Fibroblast of skin of abdomen (primary cell): ENCODE measurements around the gene ASB13.

Source experiments
- DNase-seq: peaks from one replicate; pipeline ENCODE4 v3.0.0-alpha.2; 2013

Gene ASB13

DNA sequence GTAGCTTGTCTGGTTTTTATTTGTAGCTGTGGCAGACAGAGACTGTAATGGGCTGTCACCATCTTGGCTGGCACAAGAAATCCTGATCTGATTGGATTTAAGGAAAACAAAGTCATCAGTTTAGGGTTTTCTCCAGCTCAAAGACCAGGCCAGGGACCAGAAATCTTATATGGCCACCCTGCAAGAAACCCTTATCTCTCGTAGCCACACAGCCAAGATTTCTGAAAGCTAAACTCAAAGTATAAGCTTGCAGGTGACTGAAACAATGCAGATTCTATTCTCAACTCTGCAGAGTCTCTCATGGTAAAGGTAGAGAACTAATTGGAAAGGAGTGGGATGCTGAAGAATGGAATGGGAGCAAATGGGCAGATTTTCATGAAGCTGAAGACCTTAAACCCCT is 3.2 kb upstream of the ASB13 start:
- DNase-seq, result no peak

DNA sequence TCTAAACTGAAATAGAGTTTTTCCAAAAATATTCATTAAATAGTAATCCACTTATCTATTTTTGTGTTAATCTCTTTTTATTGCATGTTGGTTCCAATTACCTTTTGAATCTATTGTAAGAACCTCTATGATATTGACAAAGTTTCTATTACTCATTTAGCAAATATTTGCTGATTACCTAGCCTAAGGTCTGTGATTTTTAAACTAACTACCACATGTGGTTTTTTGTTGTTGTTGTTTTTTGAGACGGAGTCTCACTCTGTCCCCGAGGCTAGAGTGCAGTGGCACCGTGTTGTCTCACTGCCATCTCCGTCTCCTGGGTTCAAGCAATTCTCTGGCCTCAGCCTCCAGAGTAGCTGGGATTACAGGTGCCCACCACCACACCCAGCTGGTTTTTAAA is 2.0 kb upstream of the ASB13 start:
- DNase-seq, result no peak

DNA sequence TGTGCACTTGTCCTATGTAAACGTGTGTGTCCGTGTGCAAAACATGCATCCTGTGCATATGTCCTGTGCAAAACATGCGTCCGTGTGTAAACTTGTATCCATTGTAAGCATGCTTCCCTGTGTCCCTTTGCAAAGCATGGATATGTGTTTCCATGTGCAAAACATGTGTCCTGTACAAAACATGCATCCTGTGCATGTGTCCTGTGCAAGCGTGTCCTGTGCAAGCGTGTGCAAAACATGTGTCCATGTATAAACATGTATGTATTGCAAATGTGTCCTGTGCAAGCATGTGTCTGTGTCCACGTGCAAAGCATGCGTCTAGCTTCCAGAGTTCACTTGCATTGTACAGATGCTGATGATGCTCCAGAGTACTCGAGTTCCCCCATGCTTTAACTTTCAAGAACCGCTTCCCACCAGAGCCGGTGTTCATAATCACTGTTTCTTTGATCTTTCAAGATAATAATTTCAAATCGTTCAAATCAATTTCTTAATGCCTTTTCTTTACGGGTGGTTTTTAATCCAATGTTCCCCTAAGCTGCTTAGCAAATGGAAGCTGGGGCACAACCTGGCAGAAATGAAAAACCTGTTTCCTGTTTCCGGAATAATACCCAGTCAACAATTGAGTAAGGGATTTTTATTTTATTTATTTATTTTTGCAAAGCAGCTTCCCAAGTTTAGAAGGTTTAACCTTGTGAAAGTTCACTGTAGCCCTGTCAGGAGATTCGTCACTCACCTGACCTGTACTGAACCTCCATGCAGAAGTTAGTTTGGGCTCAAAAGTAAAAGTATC is 641 bp upstream of the ASB13 start:
- no peak for DNase-seq

DNA sequence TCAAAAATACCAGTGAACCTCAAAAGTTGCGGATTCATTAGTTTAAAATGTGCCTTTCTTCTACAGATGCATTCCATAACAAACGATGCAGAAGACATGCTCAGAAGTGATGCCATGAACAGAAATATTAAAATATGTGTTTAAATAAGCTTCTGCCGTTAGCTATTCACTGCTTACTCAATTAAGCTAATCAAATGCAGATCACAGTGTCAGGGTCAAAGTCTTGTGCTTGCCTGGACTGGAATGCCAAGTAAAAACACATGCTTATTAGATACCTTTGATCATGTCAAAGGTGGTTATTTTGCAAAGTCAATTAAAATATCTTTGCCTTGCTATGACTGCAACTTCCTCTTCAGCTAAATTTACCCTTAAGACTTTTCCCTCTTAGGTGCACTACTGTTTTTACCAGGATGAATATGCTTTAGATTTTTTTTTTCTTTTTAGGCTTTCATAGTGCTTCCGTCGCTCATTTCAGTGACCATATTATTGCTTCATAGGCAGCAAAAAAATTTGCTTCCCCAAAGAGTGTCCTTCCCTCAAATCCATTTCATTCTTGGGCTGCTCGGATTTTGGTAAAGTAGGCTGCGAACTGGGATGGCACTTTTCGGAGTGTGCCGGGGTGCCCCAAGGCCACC is 905 bp downstream of the ASB13 start:
- peak; percentile 82 for DNase-seq

DNA sequence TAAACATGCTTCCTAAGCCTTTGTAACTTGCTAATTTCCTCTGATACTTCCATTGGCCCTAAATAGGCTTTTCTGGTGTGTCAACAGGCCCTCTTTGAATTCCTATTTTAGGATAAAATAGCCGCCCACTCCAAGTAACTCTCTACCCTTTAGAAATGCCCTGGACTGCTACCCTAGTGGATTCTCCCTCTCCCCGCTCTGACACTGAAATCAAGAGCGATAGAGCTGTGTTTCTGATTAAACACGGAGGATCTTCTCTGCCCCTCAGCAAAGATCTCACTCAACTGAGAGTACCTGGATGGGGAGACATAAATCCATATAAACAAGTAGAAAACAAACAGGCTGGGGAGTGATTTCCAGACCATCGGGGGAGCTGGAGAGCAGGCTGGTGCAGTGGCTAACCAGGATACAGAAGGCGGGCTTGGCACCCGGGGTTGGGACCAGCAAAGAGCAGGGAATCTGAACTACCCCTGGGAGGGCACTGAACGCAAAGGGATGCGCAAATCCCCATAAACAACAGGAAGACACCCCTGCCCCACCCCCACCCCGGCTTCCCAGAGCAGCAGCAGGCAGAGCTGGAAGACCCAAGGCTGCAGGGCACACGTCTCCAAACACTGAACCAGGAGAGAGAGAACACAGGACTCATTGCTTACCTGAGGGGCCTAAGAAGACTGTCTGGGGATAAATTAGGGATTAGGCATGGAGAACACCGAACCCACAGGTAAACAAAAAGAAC is 2.5 kb downstream of the ASB13 start:
- no peak for DNase-seq

DNA sequence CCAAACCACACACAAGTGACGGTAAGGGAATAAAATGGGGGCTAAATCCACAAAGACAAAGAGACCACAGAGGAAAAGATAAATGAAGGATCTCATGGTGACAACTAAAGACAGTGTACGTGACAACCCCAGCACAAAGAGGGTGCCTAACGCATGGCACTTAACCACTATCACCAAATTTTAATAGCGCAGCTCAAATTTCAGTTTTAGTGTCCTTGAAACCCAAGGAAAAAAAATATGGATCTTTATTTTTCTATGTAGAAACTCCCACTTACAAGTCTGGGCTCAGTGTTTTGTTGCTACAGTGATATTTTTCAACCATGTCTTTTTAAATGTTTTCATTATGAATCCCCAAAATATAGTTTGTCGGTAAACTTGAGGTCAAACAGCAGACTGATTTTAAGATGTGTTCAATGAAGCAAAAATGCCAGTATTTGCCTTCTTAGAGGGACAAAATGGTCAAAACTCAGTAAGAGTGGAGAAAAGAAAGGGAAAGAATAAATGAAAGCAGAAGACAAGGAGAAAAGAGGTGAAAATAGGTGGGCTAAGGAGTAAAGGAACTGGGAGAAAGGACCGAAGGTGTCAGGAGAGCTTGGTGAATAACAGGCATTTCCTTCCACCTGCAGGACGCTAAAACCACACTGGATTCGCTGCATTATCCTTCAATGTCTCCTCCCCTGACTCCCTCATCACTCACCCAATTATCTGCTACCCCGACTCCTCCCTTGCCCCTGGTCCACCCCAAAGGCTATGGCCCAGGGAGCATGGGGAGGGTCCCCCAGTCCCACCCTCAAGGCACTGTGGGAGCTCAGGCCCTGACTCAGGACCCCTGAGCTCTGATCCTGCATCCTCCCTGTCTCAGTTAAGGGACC is 3.5 kb downstream of the ASB13 start:
- DNase-seq, result no peak

DNA sequence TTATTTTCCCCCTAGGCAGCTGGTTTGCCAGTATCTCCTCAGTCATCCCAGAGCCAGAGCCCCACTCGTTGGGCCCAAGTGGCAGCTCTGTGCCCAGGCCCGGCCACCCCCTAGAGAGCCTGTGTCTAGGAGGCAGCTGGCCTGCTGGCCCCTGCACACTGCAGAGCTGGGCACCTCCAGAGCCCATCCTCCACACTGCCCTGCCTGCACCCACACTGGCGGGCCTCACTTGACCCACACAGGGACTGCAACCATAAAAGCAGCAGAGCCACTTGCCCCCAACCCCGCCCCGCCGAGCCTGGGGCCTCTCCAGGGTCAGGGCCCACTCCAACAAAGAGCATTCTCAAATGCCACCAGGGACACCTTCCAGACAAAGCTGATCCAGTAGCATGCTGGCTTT is 5.4 kb downstream of the ASB13 start:
- no peak for DNase-seq

DNA sequence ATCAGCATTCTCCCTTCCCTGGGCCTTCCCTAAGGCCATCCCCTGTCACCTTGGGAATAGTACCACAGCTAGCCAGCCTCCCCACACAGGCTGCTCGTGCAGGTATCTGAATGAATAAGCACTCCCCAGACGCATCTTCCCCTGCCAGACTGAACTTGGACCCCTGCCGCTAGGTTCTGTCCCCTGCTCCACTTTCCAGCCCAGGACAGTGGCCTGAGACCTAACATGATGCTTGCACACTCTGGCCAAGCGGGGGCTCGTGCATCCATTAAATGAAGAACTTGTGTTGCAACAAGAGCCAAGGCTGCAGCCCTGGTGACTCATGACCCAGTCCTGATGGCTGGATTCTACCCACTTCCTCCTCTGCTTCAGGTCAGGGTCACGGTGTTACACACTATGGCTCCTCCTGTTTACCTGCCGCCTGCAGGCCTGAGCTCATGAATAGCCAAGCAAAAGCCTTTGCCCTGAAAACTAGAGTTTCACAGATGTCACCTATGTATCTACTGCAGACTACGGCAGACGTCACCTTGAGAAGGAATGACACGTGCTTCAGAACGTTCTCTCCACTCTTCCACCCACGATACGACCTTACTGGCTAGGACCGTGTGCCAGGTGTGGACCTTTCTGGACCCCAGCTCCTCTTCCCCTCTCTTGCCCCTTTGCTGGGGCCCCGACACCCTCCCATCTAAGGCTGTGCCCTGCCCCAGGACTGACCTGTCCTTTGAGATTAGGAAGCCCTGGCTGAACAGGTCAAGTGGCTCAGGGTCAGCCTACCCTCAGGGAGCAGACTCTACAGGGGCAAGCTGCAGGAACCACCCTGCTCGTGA is 6.5 kb downstream of the ASB13 start:
- DNase-seq, result peak; percentile 42

DNA sequence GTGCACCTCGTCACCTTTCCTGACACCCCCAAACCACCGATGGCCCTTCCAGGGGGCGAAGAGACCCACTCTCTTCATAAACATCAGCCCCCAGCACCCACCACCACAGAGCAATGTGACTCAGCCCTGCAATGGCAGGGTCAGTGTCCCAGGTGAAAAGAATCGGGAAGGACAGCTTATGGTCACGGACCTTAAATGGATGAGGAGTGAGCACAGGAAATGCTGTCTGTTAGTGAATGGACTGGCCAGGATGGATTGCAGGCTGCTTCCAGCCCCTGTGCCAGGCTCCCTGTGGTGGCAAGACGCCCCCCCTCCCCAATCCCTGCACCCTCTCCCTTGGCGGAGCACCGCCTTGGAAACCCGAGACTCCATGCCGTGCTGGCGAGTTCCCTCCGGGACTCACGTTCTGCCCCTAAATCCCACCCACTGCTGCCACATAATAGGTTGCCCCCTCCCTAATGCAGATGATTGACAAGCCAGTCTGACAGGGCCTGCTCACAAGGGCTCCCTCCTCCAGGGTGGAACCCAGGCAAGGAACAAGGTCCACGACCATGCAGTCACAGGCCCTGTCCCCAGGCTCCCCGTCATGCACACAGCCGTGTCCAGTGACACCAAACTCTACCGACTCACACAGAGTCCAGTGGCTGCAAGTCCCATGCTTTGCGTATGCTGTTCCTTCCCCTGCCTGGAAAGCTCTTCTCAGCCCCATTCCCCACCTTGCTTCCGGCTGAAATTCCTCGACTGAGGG is 7.3 kb downstream of the ASB13 start:
- DNase-seq, result no peak

DNA sequence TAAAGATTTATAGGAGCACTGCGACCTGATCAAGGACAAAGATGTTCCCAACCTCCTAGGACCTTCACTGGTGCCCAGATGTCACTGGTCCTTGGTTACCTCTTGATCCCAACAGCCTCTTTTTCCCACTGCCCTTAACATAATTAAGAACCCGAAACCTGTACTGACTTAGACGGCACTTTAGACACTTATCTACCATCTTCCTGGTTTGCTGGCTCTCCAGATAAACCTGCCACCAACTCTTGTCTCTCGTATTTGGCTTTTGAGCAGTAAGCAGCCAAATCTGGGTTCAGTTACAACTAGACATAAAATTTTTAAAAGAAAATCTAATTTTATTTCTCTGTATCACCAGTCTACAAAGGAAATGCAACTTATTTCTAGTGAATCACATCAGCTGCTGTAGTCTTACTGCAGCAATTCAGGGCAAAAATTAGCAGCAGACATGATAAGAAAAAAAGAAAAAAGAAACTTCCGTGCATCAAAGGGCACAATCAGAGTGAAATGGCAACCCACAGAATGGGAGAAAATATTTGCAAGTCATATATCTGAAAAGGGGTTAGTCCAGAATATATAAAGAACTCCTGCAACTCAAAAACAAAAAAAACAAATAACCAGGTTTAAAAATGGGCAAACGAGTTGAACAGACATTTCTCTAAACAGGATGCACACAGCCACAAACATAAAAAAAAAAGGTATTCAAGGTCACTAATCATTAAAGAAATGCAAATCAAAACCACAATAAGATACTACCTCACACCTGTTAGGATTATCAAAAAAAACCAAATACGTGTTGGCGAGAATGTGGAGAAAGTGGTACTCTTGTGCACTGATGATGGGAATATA is 9.4 kb downstream of the ASB13 start:
- DNase-seq, result no peak

DNA sequence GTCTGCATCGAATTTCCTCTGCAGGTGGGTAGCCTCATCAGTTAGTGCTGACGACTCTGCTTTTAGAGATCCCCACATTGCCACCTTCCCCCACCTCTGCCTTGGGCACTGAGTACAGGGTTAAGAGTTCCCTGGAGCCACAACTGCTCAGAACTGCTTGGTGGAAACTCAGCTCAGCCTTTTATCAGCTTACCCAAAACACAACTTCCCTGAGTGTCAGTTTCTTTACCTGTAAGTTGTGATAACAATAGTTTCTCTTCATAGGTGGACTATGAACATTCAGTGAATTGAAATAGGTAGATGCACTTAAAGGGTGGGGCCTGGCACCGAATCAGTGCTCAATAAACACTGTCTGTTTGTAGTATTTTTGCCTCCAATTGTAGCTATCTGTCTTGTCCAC is 11.3 kb downstream of the ASB13 start:
- no peak for DNase-seq

DNA sequence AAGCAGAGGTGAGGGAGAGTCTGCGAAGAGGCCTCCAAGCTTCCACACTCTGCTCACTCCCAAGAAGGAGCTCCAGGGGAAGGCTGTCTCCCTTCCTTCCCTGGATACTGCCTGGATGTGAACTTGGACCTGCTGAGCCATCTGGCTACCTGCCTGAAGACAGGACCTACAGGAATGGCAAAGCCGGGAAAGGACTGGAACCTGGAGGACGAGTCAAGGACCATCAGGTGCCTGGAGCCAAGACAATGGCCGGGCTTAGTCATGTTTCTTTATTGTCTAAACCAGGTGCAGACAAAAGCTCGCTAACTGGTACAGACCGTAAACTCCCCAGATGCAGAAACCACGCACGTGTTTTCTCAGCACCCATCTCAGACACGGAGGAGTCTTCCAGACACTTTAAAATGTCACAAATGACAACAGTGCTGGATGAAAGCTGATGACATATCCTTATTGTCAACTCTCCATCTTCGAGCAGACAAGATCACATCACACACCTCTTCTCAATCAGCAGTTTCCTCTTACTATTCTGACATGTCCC is 12.1 kb downstream of the ASB13 start:
- DNase-seq, result no peak

DNA sequence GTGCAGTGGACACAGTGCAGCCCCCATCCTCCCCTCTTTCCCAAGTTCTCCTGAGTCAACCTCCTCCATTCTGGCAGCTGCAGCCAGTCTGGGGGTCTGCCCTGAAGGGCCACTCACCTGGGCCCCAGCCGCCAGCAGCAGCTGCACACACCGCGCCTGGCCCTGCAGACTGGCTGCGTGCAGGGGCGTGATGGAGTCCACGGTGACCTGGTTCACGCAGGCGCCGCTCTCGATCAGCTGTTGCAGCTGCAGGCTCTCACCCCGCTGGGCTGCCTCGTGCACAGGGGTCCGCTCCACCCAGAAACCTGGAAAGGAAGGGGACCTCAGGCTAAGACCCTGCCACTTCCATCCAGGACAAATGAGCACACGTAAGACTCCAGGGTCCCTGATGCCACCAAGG is 13.6 kb downstream of the ASB13 start:
- no peak for DNase-seq

DNA sequence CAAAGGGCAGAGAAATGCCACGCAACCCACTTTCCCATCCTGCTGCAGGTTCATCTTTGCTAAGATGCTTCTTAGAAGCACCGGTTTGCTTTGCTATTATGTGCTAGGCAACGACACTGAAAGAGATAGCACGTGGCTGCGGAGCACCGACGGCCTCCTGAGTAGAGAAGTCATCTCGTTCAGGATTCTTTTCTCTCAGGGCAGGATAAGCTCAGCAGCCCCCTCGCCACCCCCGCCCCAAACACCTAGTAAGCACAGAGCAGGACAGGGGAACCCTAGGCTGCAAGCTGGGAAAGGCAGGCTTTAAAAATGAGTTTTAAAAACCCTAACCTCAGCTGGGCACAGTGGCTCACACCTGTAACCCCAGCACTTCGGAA is 15.0 kb downstream of the ASB13 start:
- no peak for DNase-seq

DNA sequence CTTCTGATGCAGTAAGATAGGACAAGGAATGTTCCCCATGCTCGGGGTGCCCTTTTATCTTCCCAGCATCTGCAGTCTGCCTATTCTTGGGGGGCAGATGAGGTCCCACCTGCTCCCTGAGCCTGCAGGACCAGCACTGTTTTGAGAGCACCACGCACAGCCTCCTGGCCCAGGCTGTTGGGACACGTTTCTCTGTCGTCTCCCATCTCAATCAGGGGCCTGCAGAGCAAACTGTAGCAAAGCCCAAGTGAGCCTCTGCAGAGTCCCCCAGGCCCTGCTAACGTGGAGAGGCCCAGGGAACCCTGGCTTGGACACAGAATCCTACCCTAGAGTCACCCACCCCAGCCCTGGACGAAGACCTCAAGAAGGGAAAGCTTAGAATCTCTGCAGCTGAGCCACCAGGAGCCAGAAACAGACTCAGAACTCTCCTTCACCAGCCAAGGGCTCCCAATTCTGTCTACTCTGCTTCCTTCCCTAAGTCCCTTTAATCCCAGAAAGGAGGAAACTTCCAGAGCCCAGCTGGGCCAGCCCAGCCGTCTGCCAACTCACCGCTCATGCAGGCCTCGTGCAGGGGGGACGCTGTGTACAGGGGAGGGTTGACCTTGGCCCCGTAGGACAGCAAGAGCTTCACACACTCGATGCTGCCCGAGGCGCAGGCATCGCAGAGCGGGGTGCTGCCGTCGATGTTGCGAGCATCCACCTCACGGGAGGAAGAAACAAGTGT is 15.6 kb downstream of the ASB13 start:
- DNase-seq, result no peak

DNA sequence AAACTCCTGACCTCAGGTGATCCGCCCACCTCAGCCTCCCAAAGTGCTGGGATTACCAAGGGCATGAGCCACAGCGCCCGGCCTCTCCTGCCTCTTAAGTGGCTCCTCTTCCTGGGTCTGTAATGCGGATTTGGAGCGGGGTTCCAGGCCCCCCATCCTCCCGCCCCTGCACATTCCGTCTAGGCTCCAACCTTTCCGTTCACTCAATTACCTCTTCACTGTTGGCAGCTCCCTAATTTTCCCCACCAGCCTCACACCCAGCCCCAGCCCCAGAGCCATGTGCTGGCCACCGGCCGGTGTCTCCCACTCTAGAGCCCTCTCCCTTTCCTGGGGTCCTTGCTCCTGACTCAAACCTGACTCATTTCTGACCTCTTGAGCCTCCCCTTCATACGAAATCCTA is 16.6 kb downstream of the ASB13 start:
- no peak for DNase-seq

DNA sequence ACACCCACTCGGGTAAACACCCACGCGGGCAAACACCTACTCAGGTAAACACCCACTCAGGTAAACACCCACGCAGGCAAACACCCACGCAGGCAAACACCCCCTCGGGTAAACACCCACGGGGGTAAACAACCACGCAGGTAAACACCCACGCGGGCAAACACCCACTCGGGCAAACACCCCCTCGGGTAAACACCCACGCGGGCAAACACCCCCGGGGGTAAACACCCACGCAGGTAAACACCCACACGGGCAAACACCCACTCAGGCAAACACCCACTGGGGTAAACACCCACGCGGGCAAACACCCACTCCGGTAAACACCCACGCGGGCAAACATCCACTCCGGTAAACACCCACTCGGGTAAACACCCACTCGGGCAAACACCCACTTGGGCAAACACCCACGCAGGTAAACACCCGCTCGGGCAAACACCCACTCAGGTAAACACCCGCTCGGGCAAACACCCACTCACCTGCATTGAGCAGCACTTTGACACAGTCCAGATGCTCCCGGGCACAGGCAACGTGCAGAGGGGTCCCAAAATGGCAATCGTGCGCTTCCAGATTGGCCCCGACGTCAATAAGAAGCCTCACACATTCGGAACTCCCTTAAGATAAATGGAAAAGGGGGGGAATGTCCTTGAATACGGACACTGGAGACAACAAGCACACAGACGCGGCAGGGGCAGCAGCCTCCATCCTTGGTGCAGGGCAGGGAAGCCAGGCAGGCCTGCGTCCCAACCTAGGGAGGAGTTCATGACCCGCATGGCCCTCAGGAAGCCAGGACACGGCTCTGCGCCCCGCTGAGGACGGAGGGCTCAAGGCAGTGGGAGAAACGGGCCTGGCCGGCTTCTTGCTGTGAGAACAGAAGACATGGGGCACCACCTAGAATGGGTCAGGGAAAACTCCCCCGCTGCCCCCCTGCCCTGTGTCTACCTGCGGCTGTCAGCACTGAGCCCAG is 17.6 kb downstream of the ASB13 start:
- DNase-seq, result no peak
